Caco-2 (cell line): Measurements from ENCODE around the gene DNAJB14. TPM values are rescaled to one million over a fixed set of nuclear protein-coding genes. Genes with fewer than 3 reads are reported as not detected.

Experiments
- BruUV-seq: library from RNA; stranded (reverse); fragments of 400-500 nt; replicated peaks from 2 replicates; lab custom pipeline; 2021; lab: Mats Ljungman, UMichigan
- CTCF ChIA-PET: fragments of 300-600 bp; sonication (Branson Sonifier 250); formaldehyde crosslinking; loops from one replicate; lab custom pipeline; 2022; ENCODE audit warnings: antibody characterized with exemption; lab: Charles Lee
- POLR2A ChIA-PET: fragments of 300-600 bp; sonication (Branson Sonifier 250); formaldehyde crosslinking; loops from one replicate; lab custom pipeline; 2022; ENCODE audit warnings: antibody characterized with exemption; lab: Charles Lee
- DNase-seq, 2 experiments: peaks; one replicate each; pipeline versions ENCODE4 v3.0.0 to v3.0.0-alpha.2; 2020 to 2022
- H3K27me3 ChIP-seq: replicated peaks from 2 replicates; pipeline ENCODE4 v1.6.0; 2011; ENCODE audit warnings: low read length; ENCODE audit not compliant: control insufficient read depth, insufficient read depth
- H3K36me3 ChIP-seq: 2 replicates; pipeline ENCODE4 v1.5.1; 2011; ENCODE audit warnings: low read length; ENCODE audit not compliant: control insufficient read depth, insufficient read depth
- H3K4me1 ChIP-seq: fragments of 250-450 bp; sonication (Bioruptor Pico); 2 replicates; pipeline ENCODE4 v1.5.1; 2020; ENCODE audit warnings: mild to moderate bottlenecking
- H3K4me3 ChIP-seq: 2 replicates; pipeline ENCODE4 v1.5.1; 2011; ENCODE audit warnings: low read depth, mild to moderate bottlenecking, control low read depth, low read length
- H3K9me3 ChIP-seq: fragments of 250-450 bp; sonication (Bioruptor Pico); 2 replicates; pipeline ENCODE4 v1.5.1; 2020; ENCODE audit warnings: mild to moderate bottlenecking, moderate library complexity
- H3K27ac Mint-ChIP-seq: one replicate; pipeline ENCODE4 v1.8.0; 2022; ENCODE audit warnings: mixed read lengths; ENCODE audit not compliant: unreplicated experiment
- H3K27me3 Mint-ChIP-seq: one replicate; pipeline ENCODE4 v1.8.0; 2022; ENCODE audit warnings: mixed read lengths; ENCODE audit not compliant: insufficient read depth, unreplicated experiment
- H3K36me3 Mint-ChIP-seq: one replicate; pipeline ENCODE4 v1.8.0; 2022; ENCODE audit warnings: mild to moderate bottlenecking, mixed read lengths; ENCODE audit not compliant: insufficient read depth, unreplicated experiment
- H3K4me1 Mint-ChIP-seq: one replicate; pipeline ENCODE4 v1.8.0; 2022; ENCODE audit warnings: low read depth, mixed read lengths; ENCODE audit not compliant: unreplicated experiment
- H3K4me3 Mint-ChIP-seq: one replicate; pipeline ENCODE4 v1.8.0; 2022; ENCODE audit warnings: mild to moderate bottlenecking, moderate library complexity, mixed read lengths; ENCODE audit not compliant: unreplicated experiment
- H3K9me3 Mint-ChIP-seq: one replicate; pipeline ENCODE4 v1.8.0; 2022; ENCODE audit warnings: mixed read lengths; ENCODE audit not compliant: unreplicated experiment
- CTCF ChIP-seq, 2 experiments: fragments of 200-600 bp in 1 of 2; IDR thresholded peaks; 1 replicate in 1 of 2; 2 replicates in 1 of 2; pipeline versions ENCODE4 v1.5.1 to v1.8.0; 2011 to 2022; ENCODE audit warnings: antibody characterized with exemption in 1 of 2, control low read depth in 1 of 2, inconsistent platforms in 1 of 2, low read depth in 1 of 2, low read length in 1 of 2, mild to moderate bottlenecking in 1 of 2, moderate library complexity in 1 of 2; ENCODE audit not compliant: insufficient read depth in 1 of 2, severe bottlenecking in 1 of 2, unreplicated experiment in 1 of 2
- intact Hi-C: fragments of 100-400 bp; cut with micrococcal nuclease; formaldehyde crosslinking; loops from one replicate; pipeline ENCODE4 v1.10.0; 2022; ENCODE audit not compliant: unreplicated experiment
- total RNA-seq: library from RNA; stranded (reverse); gene quantifications from 2 replicates; pipeline ENCODE4 v1.2.3, GENCODE V29; 2022

DNAJB14 gene
- total RNA-seq, 1 experiment from 2014 or later, result 37.3 TPM

- ChIA-PET CTCF (no interaction called here), POLR2A (no interaction called here)
- H3K27ac Mint-ChIP-seq, result no peak overlapping the region
- no peak for TF ChIP-seq CTCF (IDR thresholded peaks at IDR 0.05; ENCODE audit: insufficient read depth in 1 of 2, low read depth in 1 of 2, low read length in 1 of 2, severe bottlenecking in 1 of 2, unreplicated experiment in 1 of 2)
- no peaks in the 10 kb centered on the region for H3K9me3 Mint-ChIP-seq
- peaks cover 1% of the 10 kb centered on the region; the same call in 1 of the 2 replicates for H3K27me3 ChIP-seq
- DNase-seq, result no peak
- no peak overlapping the region for H3K4me3 ChIP-seq
- BruUV-seq, result no TSS peak
- peaks cover 12% of the 10 kb centered on the region for H3K27me3 Mint-ChIP-seq
- H3K4me1 Mint-ChIP-seq, result no peaks in the 10 kb centered on the region
- intact Hi-C loops, result no loop called here
- H3K4me3 Mint-ChIP-seq, result no peak overlapping the region
- no peaks in the 10 kb centered on the region for H3K9me3 ChIP-seq
- no peaks in the 10 kb centered on the region for H3K36me3 ChIP-seq
- no peaks in the 10 kb centered on the region for H3K36me3 Mint-ChIP-seq
- H3K4me1 ChIP-seq, result no peaks in the 10 kb centered on the region
Measured at GRCh38 chr4:99861120-99861905, 85.1 kb downstream of the DNAJB14 start.

- ChIA-PET POLR2A (no interaction called here), CTCF (no interaction called here)
- H3K27me3 Mint-ChIP-seq, result peaks cover 15% of the 10 kb centered on the region
- Histone ChIP-seq H3K4me3 (no peak overlapping the region), H3K9me3 (no peaks in the 10 kb centered on the region), H3K27me3 (peaks cover 1% of the 10 kb centered on the region; the same call in 1 of the 2 replicates), H3K4me1 (no peaks in the 10 kb centered on the region), H3K36me3 (no peaks in the 10 kb centered on the region)
- no peak for DNase-seq
- intact Hi-C loops, result no loop called here
- no peak for TF ChIP-seq CTCF (IDR thresholded peaks at IDR 0.05; ENCODE audit: insufficient read depth in 1 of 2, low read depth in 1 of 2, low read length in 1 of 2, severe bottlenecking in 1 of 2, unreplicated experiment in 1 of 2)
- no peak overlapping the region for H3K27ac Mint-ChIP-seq
- no TSS peak for BruUV-seq
- no peaks in the 10 kb centered on the region for H3K36me3 Mint-ChIP-seq
- H3K9me3 Mint-ChIP-seq, result no peaks in the 10 kb centered on the region
- no peaks in the 10 kb centered on the region for H3K4me1 Mint-ChIP-seq
- no peak overlapping the region for H3K4me3 Mint-ChIP-seq
Measured at GRCh38 chr4:99860521-99860920, 85.9 kb downstream of the DNAJB14 start.

GRCh38 chr4:99859618-99860017, 86.8 kb downstream of the DNAJB14 start:
- intact Hi-C loops, result no loop called here
- BruUV-seq, result no TSS peak
- no peak overlapping the region for H3K27ac Mint-ChIP-seq

More at GRCh38 chr4:99859618-99860017, 86.8 kb downstream of the DNAJB14 start:
- H3K27me3 ChIP-seq, result peaks cover 1% of the 10 kb centered on the region; the same call in 1 of the 2 replicates
- Mint-ChIP-seq H3K9me3 (no peaks in the 10 kb centered on the region), H3K4me3 (no peak overlapping the region), H3K4me1 (no peaks in the 10 kb centered on the region), H3K27me3 (peaks cover 17% of the 10 kb centered on the region), H3K36me3 (no peaks in the 10 kb centered on the region)
- no peaks in the 10 kb centered on the region for H3K36me3 ChIP-seq
- CTCF ChIA-PET, result no interaction called here
- DNase-seq, result no peak
- no peaks in the 10 kb centered on the region for H3K9me3 ChIP-seq
- no peak for TF ChIP-seq CTCF (IDR thresholded peaks at IDR 0.05; ENCODE audit: insufficient read depth in 1 of 2, low read depth in 1 of 2, low read length in 1 of 2, severe bottlenecking in 1 of 2, unreplicated experiment in 1 of 2)
- no peaks in the 10 kb centered on the region for H3K4me1 ChIP-seq
- POLR2A ChIA-PET, result no interaction called here
- H3K4me3 ChIP-seq, result no peak overlapping the region
